Fibroblast of lung (primary cell): ENCODE measurements around the gene ANK2.

Experiments used
- CTCF ChIP-seq, 2 donors: IDR thresholded peaks in 1 of 2; conservative IDR thresholded peaks in 1 of 2; 1 replicate in 1 of 2; 2 replicates in 1 of 2; pipeline ENCODE4 v1.5.1; 2011 to 2012; ENCODE audit warnings: low read length in 2 of 2, control low read depth in 1 of 2, inconsistent platforms in 1 of 2, low read depth in 1 of 2, mild to moderate bottlenecking in 1 of 2
- EZH2 ChIP-seq: IDR thresholded peaks from 2 replicates; pipeline ENCODE4 v1.5.1; 2012; ENCODE audit warnings: low read length, control low read depth, mild to moderate bottlenecking; ENCODE audit errors: missing control alignments

DNA sequence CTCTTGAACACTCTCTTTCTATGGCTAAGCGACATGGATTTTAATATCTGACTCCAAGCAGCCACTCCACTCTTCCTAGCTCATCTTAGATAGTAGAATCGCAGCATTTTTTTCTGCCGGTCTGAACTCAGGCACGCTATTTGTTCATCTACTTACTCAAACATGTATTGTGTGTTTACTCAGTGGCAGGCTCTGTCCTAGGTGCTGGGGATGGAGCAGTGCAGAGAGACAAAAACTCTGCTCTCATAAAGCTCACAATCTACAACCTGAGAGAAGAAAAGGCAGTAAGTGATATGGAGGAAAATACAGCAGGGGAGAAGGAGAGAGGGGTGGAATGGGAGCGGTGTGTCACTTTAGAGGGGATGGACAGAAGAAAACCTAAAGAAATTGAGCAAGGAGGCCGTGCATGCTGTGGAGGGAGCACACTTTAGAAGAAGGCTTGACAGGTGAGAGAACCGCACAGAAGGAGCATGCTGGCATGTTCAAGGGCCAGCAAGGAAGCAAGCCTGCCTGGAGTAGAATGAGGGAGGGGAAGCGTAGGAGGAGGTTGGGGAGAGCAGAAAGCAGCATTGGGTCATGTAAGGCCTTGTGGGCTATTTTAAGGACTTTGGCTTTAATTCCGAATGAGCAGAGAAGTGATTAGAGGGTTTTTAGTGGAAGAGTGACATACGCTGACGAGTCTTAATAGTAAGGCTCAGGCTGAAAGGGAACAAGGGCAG lies 132.0 kb downstream of the ANK2 start:
- TF ChIP-seq CTCF (conservative IDR thresholded peaks at IDR 0.05 in 1 of 2, IDR thresholded peaks at IDR 0.05 in 1 of 2; ENCODE audit: low read depth in 1 of 2, low read length in 2 of 2) = no peak
- no peak for TF ChIP-seq EZH2
